HG03469 (cell line): ENCODE results near the gene SLC22A25.
"Not testable (repeated sequence)": the region's sequence is repeated elsewhere in the genome, so short reads cannot be mapped to it uniquely, and the experiment has no call there.

Experiments used
- ATAC-seq: cut with Tn5 transposase; IDR thresholded peaks from one replicate; pipeline ENCODE4 v1.9.1; 2021; ENCODE audit warnings: mild to moderate bottlenecking, moderate library complexity, moderate number of reproducible peaks; ENCODE audit not compliant: unreplicated experiment

Gene SLC22A25

DNA sequence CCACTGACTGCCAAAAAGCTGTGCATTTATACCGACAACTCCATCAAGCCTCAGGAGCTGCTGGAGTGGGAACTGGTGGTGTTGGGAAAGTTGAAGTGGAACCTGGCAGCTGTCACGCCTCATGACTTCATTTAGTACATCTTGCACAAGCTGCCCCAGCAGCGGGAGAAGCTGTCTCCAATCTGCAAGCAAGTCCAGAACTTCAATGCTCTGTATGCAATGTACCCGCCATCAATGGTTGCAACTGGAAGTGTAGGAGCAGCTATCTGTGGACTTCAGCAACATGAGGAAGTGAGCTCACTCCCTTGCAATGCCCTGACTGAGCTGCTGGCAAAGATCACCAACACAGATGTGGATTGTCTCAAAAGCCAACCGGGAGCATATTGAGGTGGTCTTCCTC, at the start of gene SLC22A25:
Gene SLC22A25, minus strand, starts transcription at position 67 of the 400 bp plus-strand sequence. CDS start 13,947 bp downstream, outside the sequence.
- ATAC-seq, result no peak

DNA sequence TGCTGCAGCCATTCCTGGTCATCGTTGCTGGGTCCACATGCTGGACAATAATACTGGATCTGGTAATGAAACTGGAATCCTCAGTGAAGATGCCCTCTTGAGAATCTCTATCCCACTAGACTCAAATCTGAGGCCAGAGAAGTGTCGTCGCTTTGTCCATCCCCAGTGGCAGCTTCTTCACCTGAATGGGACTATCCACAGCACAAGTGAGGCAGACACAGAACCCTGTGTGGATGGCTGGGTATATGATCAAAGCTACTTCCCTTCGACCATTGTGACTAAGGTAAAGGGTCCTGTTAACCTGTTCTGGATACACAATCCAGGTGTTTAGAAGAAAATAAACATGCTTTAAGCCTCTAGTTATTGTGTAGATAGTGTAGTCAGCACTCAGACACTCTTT, 46.9 kb upstream of the SLC22A25 start:
- no peak for ATAC-seq

DNA sequence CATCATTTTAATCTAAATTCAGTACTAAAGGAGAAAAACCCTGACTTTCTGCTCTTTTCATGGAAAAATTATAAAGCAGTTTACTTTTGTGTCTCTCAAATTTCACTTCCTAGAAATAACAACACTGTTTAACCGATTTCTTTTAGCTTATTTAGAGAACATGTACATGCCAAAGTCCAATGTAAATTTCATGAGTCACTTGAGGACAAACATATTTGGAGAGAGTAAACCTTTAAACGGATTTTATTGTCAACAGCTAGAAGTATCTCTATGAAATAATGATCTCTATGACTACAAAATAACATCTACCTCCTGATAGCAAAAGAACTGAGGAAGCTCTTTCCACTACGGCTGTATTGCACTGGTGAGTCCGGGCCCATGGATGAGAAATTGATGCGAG, 46.3 kb upstream of the SLC22A25 start:
- ATAC-seq, result no peak

DNA sequence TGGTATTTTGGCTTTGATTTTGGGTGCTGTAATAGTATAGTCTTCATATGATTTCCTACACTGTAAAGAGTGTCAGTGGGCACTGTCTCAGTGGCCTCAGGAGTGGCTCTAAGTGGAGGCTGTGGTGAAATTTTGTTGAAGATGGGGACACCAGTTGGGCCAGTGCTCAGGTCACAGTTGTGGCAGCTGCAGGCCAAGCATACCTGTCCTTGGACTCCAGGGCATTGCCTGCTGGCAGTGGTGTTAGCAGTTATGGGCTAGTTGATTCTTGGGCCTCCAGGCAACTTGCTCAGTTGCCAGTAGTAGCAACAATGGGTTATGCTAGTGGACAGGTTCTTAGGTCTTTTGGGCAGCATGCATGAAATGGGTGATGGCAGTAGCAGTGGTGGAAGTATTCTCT, 39.2 kb upstream of the SLC22A25 start:
- no peak for ATAC-seq

DNA sequence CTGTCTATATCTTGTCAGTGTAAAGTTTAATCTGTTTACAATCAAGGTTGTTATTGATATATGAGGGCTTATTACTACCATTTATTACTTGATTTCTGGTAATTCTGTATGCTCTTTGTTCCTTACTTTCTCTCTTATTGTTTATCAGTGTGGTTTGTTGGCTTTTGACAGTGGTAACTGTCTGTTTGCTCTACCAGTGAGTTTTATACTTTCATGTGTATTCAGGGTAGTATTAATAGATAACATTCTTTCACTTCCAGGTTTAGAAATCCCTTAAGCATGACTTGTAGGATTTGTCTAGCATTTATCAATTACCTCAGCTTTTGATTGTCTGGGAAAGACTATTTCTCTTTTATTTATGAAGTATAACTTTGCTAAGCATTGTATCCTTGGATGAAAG, 37.5 kb upstream of the SLC22A25 start:
- ATAC-seq, result no peak

DNA sequence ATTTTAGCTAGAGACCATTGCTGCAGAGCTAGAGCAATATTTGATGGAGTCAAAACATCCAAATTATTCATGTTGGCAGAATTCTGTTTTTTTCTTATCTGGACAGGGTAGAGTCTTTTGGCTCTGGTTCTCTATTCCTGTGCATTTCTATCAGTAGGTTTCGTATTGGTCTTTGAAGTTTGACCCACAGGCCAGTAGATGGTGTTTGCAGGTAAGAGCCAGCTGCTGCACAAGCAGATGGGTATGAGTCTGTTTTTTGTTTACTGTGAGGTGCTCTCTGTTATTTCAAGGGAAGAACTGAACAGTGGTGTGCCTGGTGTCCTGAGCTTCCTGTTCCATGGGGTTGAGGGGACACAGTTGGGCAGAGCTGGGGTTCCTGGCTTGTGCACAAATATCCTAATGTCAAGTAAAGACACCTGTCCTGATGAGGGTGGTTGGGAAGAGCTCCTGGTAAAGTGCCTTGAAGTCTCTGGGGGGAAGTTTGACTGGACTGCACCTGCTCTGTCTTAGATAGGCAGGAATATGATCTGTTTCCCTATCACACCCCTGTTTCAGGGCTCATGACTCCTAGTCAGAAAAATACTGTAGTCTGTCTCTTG, 34.0 kb upstream of the SLC22A25 start:
- ATAC-seq, result no peak

DNA sequence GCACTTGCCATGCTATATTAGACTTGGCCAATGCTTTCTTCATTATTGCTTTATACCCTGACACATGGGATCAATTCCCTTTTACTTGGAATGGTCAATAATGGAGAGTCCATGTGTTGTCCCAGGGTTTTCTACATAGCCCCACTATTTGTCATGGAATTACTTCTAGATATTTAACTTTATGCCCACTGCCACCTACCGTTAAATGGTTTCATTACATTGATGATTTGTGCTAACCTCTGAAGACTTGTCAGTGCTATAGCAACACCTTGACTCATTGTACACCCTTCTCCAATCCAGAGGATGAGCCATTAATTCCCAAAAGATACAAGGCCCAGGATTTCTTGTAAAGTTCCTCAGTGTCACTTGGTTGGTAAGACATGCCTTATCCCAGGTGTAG, 31.4 kb upstream of the SLC22A25 start:
- ATAC-seq, result no peak

DNA sequence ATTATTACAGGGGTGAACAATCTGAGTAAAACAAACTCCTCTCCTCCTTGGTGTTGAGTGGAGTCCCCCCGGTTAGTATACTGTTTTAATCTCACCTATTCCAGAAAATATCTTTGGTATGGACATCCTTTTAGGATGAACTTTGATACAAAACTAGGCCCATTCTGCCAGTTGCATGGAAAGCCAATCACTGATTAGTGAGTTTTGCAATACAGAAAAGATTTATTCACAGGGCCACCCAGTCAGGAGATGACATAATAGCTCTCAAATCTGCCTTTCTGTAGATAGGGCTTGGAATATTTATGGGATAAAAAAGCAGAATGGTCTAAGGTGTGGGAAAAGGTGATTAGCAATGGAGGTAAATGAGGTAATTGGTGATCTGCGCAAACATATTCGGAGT, 30.3 kb upstream of the SLC22A25 start:
- no peak for ATAC-seq

DNA sequence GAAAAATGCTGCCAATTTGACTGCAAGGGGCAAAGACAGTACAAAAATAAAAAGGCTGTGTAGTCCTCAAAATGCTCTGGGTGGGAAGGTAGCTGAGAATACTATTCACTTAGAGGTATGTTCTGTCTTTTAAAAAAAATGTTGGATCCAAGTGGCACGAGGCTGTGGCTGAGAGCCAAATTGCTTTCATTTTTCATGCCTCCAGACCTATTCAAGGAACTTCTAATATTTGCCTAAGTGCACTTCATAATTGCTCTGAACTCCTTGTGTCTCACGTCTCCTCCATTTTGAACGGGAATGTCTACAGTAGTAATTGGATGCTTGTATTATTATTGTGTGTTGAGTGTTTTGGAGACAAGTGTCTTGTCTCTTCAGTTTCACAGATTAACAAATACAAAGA, 19.1 kb upstream of the SLC22A25 start:
- no peak for ATAC-seq

DNA sequence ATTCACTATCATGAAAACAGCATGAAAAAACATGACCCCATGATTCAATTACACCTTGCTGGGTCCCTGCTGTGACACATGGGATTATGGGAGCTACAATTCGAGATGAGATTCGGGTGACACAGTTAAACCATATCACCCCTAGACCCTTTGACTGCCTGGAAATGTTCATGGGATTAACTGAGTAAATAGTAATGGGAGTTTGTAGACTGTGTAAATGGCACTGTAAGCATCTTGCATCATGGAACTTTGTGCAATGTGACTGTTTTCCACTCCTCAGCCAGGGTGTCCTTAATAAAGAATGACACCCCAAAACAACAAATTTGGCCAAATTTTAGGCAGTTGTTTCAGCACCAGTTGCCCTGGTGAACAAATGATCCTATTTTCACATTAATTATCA, 7.9 kb upstream of the SLC22A25 start:
- no peak for ATAC-seq

DNA sequence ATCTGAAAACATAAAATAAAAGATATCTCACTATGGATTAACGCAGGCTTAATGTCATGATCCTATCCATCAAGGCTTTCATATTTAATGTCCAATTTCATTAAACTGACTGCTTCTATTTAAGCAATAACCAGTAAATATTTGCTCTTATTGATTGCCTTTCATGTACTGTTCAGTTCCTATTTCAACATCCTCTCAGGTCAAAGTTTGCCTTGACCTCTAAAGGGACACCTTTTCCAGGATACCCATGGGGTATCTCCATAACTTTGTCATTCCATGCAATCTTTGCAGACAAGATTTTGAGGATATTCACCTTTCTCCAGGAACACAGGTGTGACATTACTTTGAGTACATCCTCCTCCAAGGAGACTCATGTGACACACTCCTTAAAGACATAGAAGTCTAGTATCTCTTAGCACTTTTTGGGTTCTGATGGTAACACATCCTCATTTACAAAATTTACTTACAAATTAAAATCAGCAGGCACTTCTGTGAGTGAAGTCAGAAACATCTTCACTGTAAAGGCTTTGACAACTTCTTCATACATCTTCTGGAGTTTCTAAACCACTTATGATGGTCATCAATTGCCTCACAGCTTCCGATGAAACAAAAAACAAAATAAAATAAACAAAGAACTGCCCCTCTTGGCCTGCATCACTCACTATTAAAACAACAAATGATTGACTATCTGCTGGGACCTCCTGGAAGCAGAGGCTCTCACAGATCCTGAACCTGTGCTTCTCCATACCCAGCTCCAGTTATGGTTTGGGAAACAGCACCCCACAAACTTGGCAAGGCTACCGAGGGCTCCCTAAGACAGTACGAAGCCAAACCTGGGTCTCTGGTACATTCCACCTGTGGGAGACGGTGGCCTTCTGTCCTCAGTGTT, 7.0 kb upstream of the SLC22A25 start:
- no peak for ATAC-seq

DNA sequence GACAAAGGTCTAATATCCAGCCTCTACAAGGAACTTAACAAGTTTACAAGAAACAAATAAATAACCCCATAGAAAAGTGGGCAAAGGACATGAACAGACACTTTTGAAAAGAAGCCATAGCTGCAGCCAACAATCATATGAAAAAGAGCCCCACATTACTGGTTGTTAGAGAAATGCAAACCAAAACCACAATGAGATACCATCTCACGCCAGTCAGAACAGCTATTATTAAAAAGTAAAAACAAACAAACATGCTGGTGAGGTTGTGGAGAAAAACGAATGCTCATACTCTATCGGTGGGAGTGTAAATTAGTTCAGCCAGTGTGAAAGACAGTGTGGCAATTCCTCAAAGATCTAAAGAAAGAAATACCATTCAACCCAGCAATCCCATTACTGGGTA, 5.6 kb upstream of the SLC22A25 start:
- no peak for ATAC-seq

DNA sequence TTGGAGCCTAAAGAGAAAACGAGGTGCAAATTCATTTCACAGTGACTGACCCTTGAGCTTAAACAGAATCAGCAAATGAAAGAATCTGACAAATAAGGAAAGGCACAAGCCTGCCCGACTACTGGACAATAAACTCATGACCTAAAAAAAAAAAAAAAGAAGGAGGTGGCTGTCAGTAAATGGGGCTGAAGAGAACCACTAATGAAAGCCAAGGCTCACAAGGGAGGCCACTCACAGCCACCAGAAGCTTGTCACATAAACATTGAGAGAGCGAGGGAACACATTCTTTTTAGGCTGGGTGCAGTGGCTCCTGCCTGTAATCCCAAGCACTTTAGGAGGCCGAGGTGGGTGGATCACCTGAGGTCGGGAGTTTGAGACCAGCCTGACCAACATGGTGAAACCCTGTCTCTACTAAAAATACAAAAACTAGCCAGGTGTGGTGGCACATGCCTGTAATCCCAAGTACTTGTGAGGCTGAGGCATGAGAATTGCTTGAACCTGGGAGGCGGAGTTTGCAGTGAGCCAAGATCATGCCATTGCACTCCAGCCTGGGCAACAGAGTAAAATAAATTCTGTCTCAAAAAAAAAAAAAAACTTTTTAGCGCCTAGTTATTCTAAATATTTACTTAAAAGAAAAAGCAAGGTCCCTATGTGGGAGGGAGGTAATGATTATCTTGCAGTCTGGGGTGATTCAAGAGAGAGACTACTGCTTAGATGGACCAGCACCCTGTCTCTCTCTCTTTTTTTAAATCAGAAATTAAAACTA, 4.0 kb upstream of the SLC22A25 start:
- not testable (repeated sequence) for ATAC-seq

DNA sequence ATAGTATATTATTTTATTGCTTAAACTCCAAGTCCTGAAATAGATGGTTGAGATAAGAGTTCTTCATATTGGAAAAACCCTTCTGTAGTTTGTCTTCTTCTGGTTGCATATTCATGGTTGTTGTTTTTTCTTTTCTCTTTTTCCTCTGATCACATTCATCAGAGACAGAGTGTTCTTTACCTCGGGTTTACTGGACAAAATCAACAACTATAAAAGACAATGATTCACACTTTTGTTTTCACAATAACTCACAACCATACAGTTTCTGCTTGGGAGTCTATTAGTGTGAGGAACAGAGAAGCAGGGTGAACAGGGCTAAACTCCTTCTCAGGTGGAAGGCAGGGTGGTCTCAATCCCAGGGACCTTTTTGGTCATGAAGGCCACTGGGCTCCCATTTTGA, 2.6 kb upstream of the SLC22A25 start:
- ATAC-seq, result no peak

DNA sequence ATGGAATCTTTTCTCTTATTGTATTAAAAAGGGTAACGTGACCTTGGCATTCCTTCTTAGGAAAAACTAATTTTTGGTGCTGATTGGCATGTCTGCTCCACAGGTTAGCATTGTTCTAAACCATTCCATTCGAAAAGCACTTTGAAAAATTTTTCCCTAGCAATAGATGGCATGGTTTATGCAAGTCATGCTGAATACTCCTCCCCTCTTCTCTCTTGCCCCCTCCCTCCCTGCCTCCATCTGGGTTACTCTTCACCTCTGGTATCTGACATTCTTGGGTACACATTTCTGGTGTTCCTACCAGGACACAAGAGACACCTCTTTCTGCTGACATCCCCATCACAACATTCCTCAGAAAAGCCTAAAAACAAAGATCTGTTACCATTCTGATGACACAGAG, 1.5 kb upstream of the SLC22A25 start:
- no peak for ATAC-seq

DNA sequence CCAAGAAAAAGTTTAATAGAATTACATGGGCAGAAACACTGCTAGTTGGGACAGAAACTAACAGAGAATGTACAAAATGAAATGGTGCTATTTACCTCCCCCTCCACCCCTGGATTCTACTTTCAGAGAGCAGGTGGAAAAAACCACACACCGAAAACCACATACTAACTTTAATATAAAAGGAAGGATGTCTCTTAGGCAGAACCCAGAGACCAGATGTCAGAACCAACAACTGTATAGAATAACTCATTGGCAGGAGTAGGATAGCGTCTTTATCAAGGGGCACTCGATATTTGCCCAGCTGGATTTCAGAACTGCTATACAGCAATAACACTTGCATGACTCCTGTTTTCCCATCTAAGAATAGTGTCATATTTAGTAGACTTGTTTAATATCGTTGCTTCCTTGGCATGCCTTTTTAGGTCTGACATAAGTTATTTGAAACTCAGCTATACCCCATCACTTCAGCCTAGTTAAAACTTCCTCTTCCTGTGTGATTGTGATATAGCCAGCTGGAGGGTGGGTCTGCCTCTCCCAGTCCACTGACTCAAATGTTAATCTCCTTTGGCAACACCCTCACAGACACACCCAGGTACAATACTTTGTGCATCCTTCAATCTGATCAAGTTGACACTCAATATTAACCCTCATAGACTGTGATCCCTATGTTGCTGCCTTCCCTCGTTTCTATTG, 1.2 kb downstream of the SLC22A25 start:
- no peak for ATAC-seq

DNA sequence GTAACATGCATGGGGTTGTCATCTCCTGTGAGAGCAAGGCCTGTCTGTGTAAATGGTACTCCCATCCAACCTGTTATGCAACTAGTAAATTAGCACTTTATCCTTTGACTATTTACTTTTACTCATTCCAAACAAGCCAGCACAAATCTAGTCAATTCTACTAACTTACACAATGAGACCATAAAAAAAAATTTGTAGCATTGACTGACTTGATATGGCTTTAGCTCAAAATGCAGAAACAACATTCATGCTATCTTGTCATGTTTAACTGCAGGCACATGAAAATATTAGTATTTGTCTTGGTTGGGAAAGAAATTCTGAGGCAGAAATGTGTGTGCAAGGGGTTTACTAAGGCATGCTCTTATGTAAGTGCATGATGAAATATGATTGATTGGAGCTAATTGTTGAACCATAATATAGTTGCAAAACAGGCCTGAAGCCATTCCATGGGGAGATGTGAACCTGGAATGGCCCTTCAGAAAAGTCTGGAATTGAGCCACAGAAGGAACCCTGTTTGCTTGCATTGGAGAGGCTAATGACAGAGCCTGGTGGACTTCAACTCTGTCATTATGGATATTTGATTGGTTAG, 2.5 kb downstream of the SLC22A25 start:
- no peak for ATAC-seq

DNA sequence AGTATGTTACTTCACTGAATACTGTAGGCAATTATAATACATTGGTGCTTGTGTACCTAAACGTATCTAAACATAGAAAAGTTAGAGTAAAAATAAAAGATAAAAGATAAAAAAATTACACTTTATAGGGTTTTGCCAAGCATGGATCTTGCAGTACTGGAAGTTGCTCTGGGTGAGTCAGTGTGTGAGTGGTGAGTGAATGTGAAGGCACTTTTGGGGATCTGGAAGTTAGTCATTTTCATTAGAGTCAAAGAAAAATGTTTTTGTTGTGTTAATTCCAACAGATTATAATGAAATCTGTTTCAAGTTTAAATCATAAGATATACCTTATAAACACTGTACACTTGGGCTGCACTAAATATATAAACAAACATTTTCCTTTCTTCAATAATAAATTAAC, 3.3 kb downstream of the SLC22A25 start:
- ATAC-seq, result no peak

DNA sequence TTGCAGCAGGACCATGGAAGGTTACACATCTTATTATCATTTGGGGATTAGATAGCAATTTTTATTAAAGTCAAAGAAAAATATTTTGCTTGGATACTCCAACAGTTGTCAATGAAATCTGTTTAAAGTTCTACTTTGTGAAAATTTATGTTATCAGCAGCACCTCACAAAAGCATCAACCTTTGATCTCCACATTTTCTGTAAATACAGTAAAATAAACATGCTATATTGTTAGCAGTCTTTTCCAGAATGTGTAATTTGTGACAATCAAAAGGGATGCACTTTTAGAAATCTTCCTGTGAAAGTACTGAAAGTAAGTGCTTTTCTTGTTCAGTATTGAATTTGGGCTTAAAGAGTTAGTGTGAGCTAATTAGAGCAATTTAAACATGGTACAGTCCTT, 4.1 kb downstream of the SLC22A25 start:
- ATAC-seq, result no peak

DNA sequence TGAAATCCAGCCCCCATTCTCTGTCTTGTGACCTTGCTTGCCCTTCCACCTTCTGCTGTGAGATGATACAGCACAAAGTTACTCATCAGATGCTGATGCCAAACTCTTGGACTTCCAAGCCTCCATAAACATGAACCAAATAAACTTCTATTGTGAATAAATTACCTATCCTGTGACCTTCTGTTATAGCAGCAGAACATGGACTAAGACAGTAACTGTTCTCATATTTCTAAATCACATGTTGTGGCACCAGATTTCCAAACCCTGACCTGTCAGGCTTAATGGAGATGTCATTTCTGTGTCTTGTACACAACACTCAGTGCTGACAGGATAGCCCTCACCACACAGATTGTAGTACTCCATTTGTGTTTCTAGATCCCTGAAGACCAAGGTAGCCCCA, 6.0 kb downstream of the SLC22A25 start:
- no peak for ATAC-seq
